Mesenchymal stem cell (in vitro differentiated cells and primary cell): Measurements from ENCODE around the gene KNSTRN.

Experiments used
- DNase-seq: peaks from one replicate; pipeline ENCODE4 v3.0.0-alpha.2; 2013
- H2AFZ ChIP-seq: one replicate; pipeline ENCODE4 v1.6.1; 2013; ENCODE audit warnings: low read depth, mild to moderate bottlenecking, control low read depth, inconsistent platforms, low read length, moderate library complexity
- H2AK5ac ChIP-seq: 2 replicates; pipeline ENCODE4 v1.6.1; 2013; ENCODE audit warnings: low read length, moderate library complexity, mild to moderate bottlenecking, inconsistent platforms; ENCODE audit not compliant: severe bottlenecking
- H2BK120ac ChIP-seq: one replicate; pipeline ENCODE4 v1.6.1; 2013; ENCODE audit warnings: low read depth, mild to moderate bottlenecking, inconsistent platforms, low read length, moderate library complexity
- H2BK12ac ChIP-seq, 2 experiments: one replicate each; pipeline ENCODE4 v1.6.1; 2013; ENCODE audit warnings: inconsistent platforms in 2 of 2, low read length in 2 of 2, mild to moderate bottlenecking in 2 of 2, moderate library complexity in 2 of 2, control low read depth in 1 of 2
- H2BK15ac ChIP-seq: one replicate; pipeline ENCODE4 v1.6.1; 2013; ENCODE audit warnings: mild to moderate bottlenecking, low read depth, inconsistent platforms; ENCODE audit not compliant: poor library complexity, severe bottlenecking
- H2BK5ac ChIP-seq: 2 replicates; pipeline ENCODE4 v1.6.1; 2013; ENCODE audit warnings: low read depth, mild to moderate bottlenecking, low read length, control low read depth, inconsistent platforms; ENCODE audit not compliant: poor library complexity, severe bottlenecking
- H3K14ac ChIP-seq, 2 experiments: one replicate each; pipeline ENCODE4 v1.6.1; 2013; ENCODE audit warnings: inconsistent platforms in 2 of 2, low read length in 2 of 2, control low read depth in 1 of 2, mild to moderate bottlenecking in 1 of 2, moderate library complexity in 1 of 2
- H3K18ac ChIP-seq, 2 experiments: one replicate each; pipeline ENCODE4 v1.6.1; 2013; ENCODE audit warnings: inconsistent platforms in 2 of 2, low read length in 2 of 2, control low read depth in 1 of 2, low read depth in 1 of 2, mild to moderate bottlenecking in 1 of 2
- H3K23ac ChIP-seq, 2 experiments: one replicate each; pipeline ENCODE4 v1.6.1; 2013; ENCODE audit warnings: inconsistent platforms in 2 of 2, low read length in 2 of 2, mild to moderate bottlenecking in 2 of 2, moderate library complexity in 2 of 2, control low read depth in 1 of 2
- H3K27ac ChIP-seq: 2 replicates; pipeline ENCODE4 v1.5.1; 2013; ENCODE audit warnings: mild to moderate bottlenecking, moderate library complexity, low read length, control low read depth, inconsistent platforms; ENCODE audit not compliant: poor library complexity, severe bottlenecking
- H3K27me3 ChIP-seq, 2 experiments: 2 replicates each; pipeline versions ENCODE4 v1.6.1 to v1.7.0; 2013; ENCODE audit warnings: low read length in 2 of 2, mild to moderate bottlenecking in 2 of 2, moderate library complexity in 2 of 2, control low read depth in 1 of 2, inconsistent platforms in 1 of 2; ENCODE audit not compliant: control insufficient read depth in 1 of 2, insufficient read depth in 1 of 2
- H3K36me3 ChIP-seq, 2 experiments: 2 replicates each; pipeline versions ENCODE4 v1.6.1 to v1.7.0; 2013; ENCODE audit warnings: low read length in 2 of 2, control low read depth in 1 of 2, inconsistent platforms in 1 of 2, low read depth in 1 of 2, mild to moderate bottlenecking in 1 of 2; ENCODE audit not compliant: insufficient read depth in 2 of 2, control insufficient read depth in 1 of 2
- H3K4ac ChIP-seq, 2 experiments: one replicate each; pipeline ENCODE4 v1.6.1; 2013; ENCODE audit warnings: inconsistent platforms in 2 of 2, low read length in 2 of 2, mild to moderate bottlenecking in 2 of 2, moderate library complexity in 2 of 2, control low read depth in 1 of 2, low read depth in 1 of 2
- H3K4me1 ChIP-seq: 2 replicates; pipeline ENCODE4 v1.6.1; 2013; ENCODE audit warnings: low read depth, low read length, control low read depth; ENCODE audit not compliant: control insufficient read depth, insufficient read depth
- H3K4me2 ChIP-seq: 2 replicates; pipeline ENCODE4 v1.6.1; 2013; ENCODE audit warnings: low read length, mild to moderate bottlenecking, inconsistent platforms; ENCODE audit not compliant: poor library complexity, severe bottlenecking
- H3K4me3 ChIP-seq, 2 experiments: 2 replicates each; pipeline versions ENCODE4 v1.5.1 to v1.7.0; 2013; ENCODE audit warnings: low read length in 2 of 2, mild to moderate bottlenecking in 2 of 2, control low read depth in 1 of 2, low read depth in 1 of 2; ENCODE audit not compliant: insufficient read depth in 1 of 2
- H3K79me1 ChIP-seq: replicated peaks from 2 replicates; pipeline ENCODE4 v1.6.1; 2013; ENCODE audit warnings: mild to moderate bottlenecking, control low read depth, low read length, inconsistent platforms; ENCODE audit not compliant: poor library complexity, severe bottlenecking
- H3K9ac ChIP-seq: 2 replicates; pipeline ENCODE4 v1.7.0; 2013; ENCODE audit warnings: mild to moderate bottlenecking, low read length, moderate library complexity
- H3K9me3 ChIP-seq: 2 replicates; pipeline ENCODE4 v1.7.0; 2013; ENCODE audit warnings: mild to moderate bottlenecking, low read length; ENCODE audit not compliant: control insufficient read depth
- H4K8ac ChIP-seq: one replicate; pipeline ENCODE4 v1.6.1; 2013; ENCODE audit warnings: inconsistent platforms, mild to moderate bottlenecking, low read length, moderate library complexity
- H4K91ac ChIP-seq: one replicate; pipeline ENCODE4 v1.6.1; 2013; ENCODE audit warnings: mild to moderate bottlenecking, low read length, inconsistent platforms
- WGBS: methylation state at CpG from one replicate; pipeline ENCODE4 v1.1.7; 2013; ENCODE audit warnings: mixed read lengths; 5-methylcytosine and 5-hydroxymethylcytosine counted together

The KNSTRN gene

GRCh38 chr15:40358471-40359353, 23.8 kb upstream of the KNSTRN start:
- H2AK5ac ChIP-seq = no peak overlapping the region
- H4K91ac ChIP-seq = no peak overlapping the region
- no peaks in the 10 kb centered on the region for H3K36me3 ChIP-seq
- H2AFZ ChIP-seq = no peak overlapping the region
- no peak overlapping the region for H2BK12ac ChIP-seq
- no peak overlapping the region for H2BK15ac ChIP-seq
- H2BK120ac ChIP-seq = no peak overlapping the region
- peak overlapping the region; percentile 48 to 65 for H3K4me3 ChIP-seq
- H2BK5ac ChIP-seq = no peak overlapping the region
- peak overlapping the region; percentile 85 for H3K4me2 ChIP-seq
- no peak overlapping the region for H3K9ac ChIP-seq
- H3K27me3 ChIP-seq = peaks cover 42 to 67% of the 10 kb centered on the region in 2 experiments
- no peak overlapping the region for H3K4ac ChIP-seq
- peaks cover 23% of the 10 kb centered on the region for H3K4me1 ChIP-seq
- 13% methylated on average over 30 of the region's 31 CpGs for WGBS
- H3K79me1 ChIP-seq = no peaks in the 10 kb centered on the region
- no peak overlapping the region for H3K23ac ChIP-seq
- no peak for DNase-seq
- H3K9me3 ChIP-seq = no peaks in the 10 kb centered on the region
- H3K18ac ChIP-seq = no peak overlapping the region
- H3K27ac ChIP-seq = no peak overlapping the region
- H4K8ac ChIP-seq = no peak overlapping the region
- H3K14ac ChIP-seq = no peak overlapping the region

DNA sequence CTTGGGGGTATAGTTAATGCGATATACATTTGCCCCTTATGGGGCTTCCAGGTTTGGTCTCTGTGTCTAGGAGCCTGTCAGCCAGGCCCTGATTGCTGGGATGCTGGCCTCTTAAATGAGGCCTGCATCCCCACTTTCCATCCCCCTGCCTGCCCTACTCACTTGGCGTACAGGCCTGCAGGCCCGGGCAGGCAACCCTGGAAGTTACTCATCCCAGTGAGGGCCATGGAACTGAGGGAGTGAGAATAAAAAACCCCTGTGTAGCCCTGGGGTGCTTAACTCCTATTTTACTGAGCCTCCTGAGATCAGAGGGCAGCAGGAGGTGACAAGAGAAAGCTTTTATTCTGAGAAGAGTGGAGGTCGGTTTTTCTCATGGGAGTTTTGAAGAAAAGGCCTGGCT, 22.5 kb upstream of the KNSTRN start:
- Histone ChIP-seq H2AK5ac (no peak overlapping the region), H3K14ac (no peak overlapping the region), H3K4me3 (no peak overlapping the region), H2BK15ac (no peak overlapping the region), H3K9me3 (no peaks in the 10 kb centered on the region), H3K27ac (no peak overlapping the region), H4K91ac (no peak overlapping the region), H3K4ac (no peak overlapping the region), H3K79me1 (no peaks in the 10 kb centered on the region), H2BK120ac (no peak overlapping the region), H3K36me3 (no peaks in the 10 kb centered on the region), H3K4me2 (no peak overlapping the region), H3K27me3 (peaks cover 48 to 65% of the 10 kb centered on the region in 2 experiments), H2BK5ac (no peak overlapping the region), H3K18ac (no peak overlapping the region), H4K8ac (no peak overlapping the region), H2AFZ (no peak overlapping the region), H3K23ac (no peak overlapping the region), H3K9ac (no peak overlapping the region), H3K4me1 (peaks cover 13% of the 10 kb centered on the region), H2BK12ac (no peak overlapping the region)
- WGBS = 76% methylated on average over 4 of the region's 4 CpGs
- DNase-seq = no peak

DNA sequence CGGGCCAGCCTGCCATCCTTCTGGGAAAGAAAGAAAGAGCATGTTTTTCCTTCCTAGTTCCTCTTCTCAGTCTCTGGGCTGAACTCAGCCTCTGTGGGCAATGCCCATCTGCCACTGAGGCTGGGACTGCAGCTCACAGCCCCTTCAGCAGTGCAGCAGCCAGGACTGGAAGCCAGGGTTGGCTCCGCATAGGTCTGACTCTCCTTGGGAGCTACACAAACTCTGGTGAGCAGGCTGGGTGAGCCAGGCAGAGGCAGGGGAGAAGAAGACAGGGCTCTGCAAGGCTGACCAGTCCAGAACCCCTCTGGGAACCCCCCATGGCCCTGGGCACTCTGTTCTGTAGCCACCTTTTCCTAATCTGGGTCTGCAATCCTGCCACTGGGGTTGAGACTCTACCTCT, 20.9 kb upstream of the KNSTRN start:
- H3K4ac ChIP-seq = no peak overlapping the region
- 91% methylated on average over 2 of the region's 2 CpGs for WGBS

DNA sequence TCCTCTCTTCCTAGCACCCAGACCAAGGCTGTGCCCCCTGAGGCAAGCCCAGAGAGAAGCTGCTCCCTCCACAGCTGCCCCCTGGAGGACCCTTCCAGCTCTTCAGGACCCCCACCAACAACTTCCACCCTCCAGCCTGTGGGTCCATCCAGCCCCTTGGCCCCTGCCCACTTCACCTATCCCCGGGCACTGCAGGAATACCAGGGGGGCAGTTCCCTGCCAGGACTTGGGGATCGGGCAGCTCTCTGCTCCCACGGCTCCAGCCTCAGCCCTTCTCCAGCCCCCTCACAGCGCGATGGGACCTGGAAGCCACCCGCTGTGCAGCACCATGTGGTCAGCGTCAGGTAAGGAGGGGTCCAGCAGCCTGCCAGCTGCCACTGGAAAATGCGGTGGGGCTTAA, 18.9 kb upstream of the KNSTRN start:
- DNase-seq = no peak
- Histone ChIP-seq H4K8ac (no peak overlapping the region), H2BK15ac (no peak overlapping the region), H3K79me1 (no peaks in the 10 kb centered on the region), H2AFZ (no peak overlapping the region), H3K36me3 (no peaks in the 10 kb centered on the region), H2BK5ac (no peak overlapping the region), H3K27ac (no peak overlapping the region), H3K9ac (no peak overlapping the region), H3K27me3 (peaks cover 63 to 71% of the 10 kb centered on the region in 2 experiments), H3K9me3 (no peaks in the 10 kb centered on the region), H4K91ac (no peak overlapping the region), H2BK120ac (no peak overlapping the region), H3K4ac (no peak overlapping the region), H2AK5ac (no peak overlapping the region), H3K4me1 (peaks cover 18% of the 10 kb centered on the region), H3K14ac (no peak overlapping the region), H3K4me2 (no peak overlapping the region), H3K23ac (no peak overlapping the region), H3K18ac (no peak overlapping the region), H3K4me3 (no peak overlapping the region), H2BK12ac (no peak overlapping the region)
- 77% methylated on average over 7 of the region's 8 CpGs for WGBS

More for the DNA sequence above, 20.9 kb upstream of the KNSTRN start:
- no peak for DNase-seq
- Histone ChIP-seq H4K8ac (no peak overlapping the region), H3K9ac (no peak overlapping the region), H3K4me1 (peaks cover 13% of the 10 kb centered on the region), H3K4me2 (no peak overlapping the region), H3K79me1 (no peaks in the 10 kb centered on the region), H4K91ac (no peak overlapping the region), H2BK15ac (no peak overlapping the region), H2AK5ac (no peak overlapping the region), H2BK12ac (no peak overlapping the region), H3K18ac (no peak overlapping the region), H3K36me3 (no peaks in the 10 kb centered on the region), H3K14ac (no peak overlapping the region), H3K27me3 (peaks cover 57 to 70% of the 10 kb centered on the region in 2 experiments), H2BK5ac (no peak overlapping the region), H3K9me3 (no peaks in the 10 kb centered on the region), H2BK120ac (no peak overlapping the region), H3K4me3 (no peak overlapping the region), H2AFZ (no peak overlapping the region), H3K27ac (no peak overlapping the region), H3K23ac (no peak overlapping the region)
